K562 (cell line): ENCODE results near the gene NRAP. TPM values are rescaled to one million over a fixed set of nuclear protein-coding genes. Genes with fewer than 3 reads are reported as not detected.

Experiments used
- ATAC-seq: fragments of 200-7000 bp; cut with Tn5 transposase; 3 replicates; pipeline ENCODE4 v1.9.1; 2020; ENCODE audit warnings: moderate library complexity
- Bru-seq: library from RNA; stranded (reverse); fragments of 400-500 nt; gene quantifications from one replicate; lab custom pipeline; 2021; lab: Mats Ljungman, UMichigan
- BruChase-seq, 2 experiments: library from RNA; stranded (reverse); fragments of 400-500 nt; gene quantifications; one replicate each; lab custom pipeline; 2021; lab: Mats Ljungman, UMichigan
- BruUV-seq: library from RNA; stranded (reverse); fragments of 400-500 nt; replicated peaks from 2 replicates; lab custom pipeline; 2021; lab: Mats Ljungman, UMichigan
- CTCF ChIA-PET: fragments of 300-600 bp; formaldehyde crosslinking; extraction: SDS; loops from one replicate; lab custom pipeline; 2021; ENCODE audit warnings: low intra/inter-chr PET ratio; lab: Yijun Ruan, JAX
- POLR2A ChIA-PET: fragments of 300-600, 350-650 bp; sonication (Branson Sonifier 250); formaldehyde crosslinking; extraction: SDS; loops from one replicate; lab custom pipeline; 2021; ENCODE audit warnings: antibody characterized with exemption, inconsistent platforms; lab: Yijun Ruan, JAX
- DNase-seq, 4 experiments: peaks; one replicate each; pipeline versions ENCODE4 v3.0.0 to v3.0.0-alpha.2; 2011 to 2018; ENCODE audit warnings: low spot score in 3 of 4, mixed read lengths in 3 of 4; ENCODE audit errors: extremely low read depth in 1 of 4
- FAIRE-seq: peaks from 2 replicates; lab custom pipeline; 2011; peaks lifted over from hg19 to GRCh38; lab: Jason Lieb, UNC
- H2AFZ ChIP-seq: 2 replicates; pipeline ENCODE4 v1.6.0; 2011; ENCODE audit warnings: low read depth, low read length, control low read depth, inconsistent platforms
- H3K27ac ChIP-seq: fragments of 200-600 bp; 3 replicates; pipeline ENCODE4 v1.8.0; 2011; ENCODE audit warnings: low read depth, mild to moderate bottlenecking, control low read depth, inconsistent platforms, low read length, moderate library complexity, mixed read lengths; ENCODE audit errors: extremely low read depth
- H3K27me3 ChIP-seq, 2 experiments: fragments of 300-600 bp in 1 of 2; 2 replicates in 1 of 2; 3 replicates in 1 of 2; pipeline versions ENCODE4 v1.6.0 to v1.8.0; 2011; ENCODE audit warnings: inconsistent platforms in 2 of 2, low read length in 2 of 2, mild to moderate bottlenecking in 1 of 2, mixed read lengths in 1 of 2, moderate library complexity in 1 of 2; ENCODE audit not compliant: control insufficient read depth in 2 of 2, insufficient read depth in 2 of 2
- H3K36me3 ChIP-seq: fragments of 300-600 bp; 3 replicates; pipeline ENCODE4 v1.8.0; 2011; ENCODE audit warnings: mild to moderate bottlenecking, low read length, inconsistent platforms; ENCODE audit not compliant: control insufficient read depth, insufficient read depth
- H3K4me1 ChIP-seq, 2 experiments: fragments of 200-600 bp in 1 of 2; replicated peaks in 1 of 2; 2 replicates in 1 of 2; 3 replicates in 1 of 2; pipeline versions ENCODE4 v1.5.1 to v1.8.0; 2011; ENCODE audit warnings: inconsistent platforms in 2 of 2, low read length in 2 of 2, mild to moderate bottlenecking in 1 of 2, mixed read lengths in 1 of 2, moderate library complexity in 1 of 2; ENCODE audit not compliant: control insufficient read depth in 2 of 2, insufficient read depth in 2 of 2
- H3K4me2 ChIP-seq: 2 replicates; pipeline ENCODE4 v1.6.1; 2011; ENCODE audit warnings: low read length, control low read depth, inconsistent platforms, mixed read lengths; ENCODE audit not compliant: insufficient read depth
- H3K4me3 ChIP-seq: fragments of 200-600 bp; sonication (generic), shearing (Covaris generic); 2 replicates; pipeline ENCODE4 v1.5.1; 2016; ENCODE audit warnings: control low read depth, inconsistent platforms
- H3K79me2 ChIP-seq: fragments of 200-600 bp; 3 replicates; pipeline ENCODE4 v1.8.0; 2011; ENCODE audit warnings: low read length, inconsistent platforms; ENCODE audit not compliant: control insufficient read depth, insufficient read depth
- H3K9ac ChIP-seq, 2 experiments: 2 replicates each; pipeline versions ENCODE4 v1.6.0 to v1.6.1; 2011; ENCODE audit warnings: low read depth in 2 of 2, low read length in 2 of 2, control low read depth in 1 of 2, inconsistent platforms in 1 of 2, mild to moderate bottlenecking in 1 of 2, mixed read lengths in 1 of 2; ENCODE audit not compliant: insufficient read depth in 1 of 2
- H3K9me1 ChIP-seq: one replicate; pipeline ENCODE4 v1.6.0; 2011; ENCODE audit warnings: inconsistent platforms, mild to moderate bottlenecking, low read length, moderate library complexity; ENCODE audit not compliant: control insufficient read depth, insufficient read depth
- H3K9me3 ChIP-seq: replicated peaks from 2 replicates; pipeline ENCODE4 v1.5.1; 2011; ENCODE audit warnings: low read depth, low read length, inconsistent platforms; ENCODE audit not compliant: control insufficient read depth, insufficient read depth
- H4K20me1 ChIP-seq: replicated peaks from 2 replicates; pipeline ENCODE4 v1.6.1; 2011; ENCODE audit warnings: low read length, inconsistent platforms, mixed read lengths; ENCODE audit not compliant: control insufficient read depth, insufficient read depth
- HDAC6 ChIP-seq: IDR thresholded peaks from 2 replicates; pipeline ENCODE4 v1.6.1; 2012; ENCODE audit warnings: low read depth, mild to moderate bottlenecking, control low read depth, inconsistent platforms, low read length, moderate library complexity
- HEY1 ChIP-seq: fragments of 250-450 bp; sonication (Bioruptor Pico); IDR thresholded peaks from 2 replicates; pipeline ENCODE4 v1.5.0; 2020; ENCODE audit warnings: mild to moderate bottlenecking, moderate library complexity, borderline replicate concordance
- HLTF ChIP-seq: fragments of 450-650 bp; IDR thresholded peaks from 2 replicates; pipeline ENCODE4 v1.6.1; 2016
- NCOA1 ChIP-seq: fragments of 450-650 bp; IDR thresholded peaks from 2 replicates; pipeline ENCODE4 v1.6.1; 2016; ENCODE audit warnings: low read depth
- NR1H2 ChIP-seq: sonication (generic); formaldehyde crosslinking; IDR thresholded peaks from 2 replicates; pipeline ENCODE4 v1.4.0; 2020; ENCODE audit warnings: mild to moderate bottlenecking, missing genetic modification reagents
- NUFIP1 ChIP-seq: fragments of 450-650 bp; IDR thresholded peaks from 2 replicates; pipeline ENCODE4 v1.6.1; 2018; ENCODE audit not compliant: partially characterized antibody
- TAF7 ChIP-seq: fragments of 450-650 bp; IDR thresholded peaks from 2 replicates; pipeline ENCODE4 v1.6.1; 2016; ENCODE audit warnings: missing genetic modification characterization, missing compliant biosample characterization
- U2AF2 ChIP-seq: fragments of 200-400 bp; formaldehyde crosslinking; optimal IDR thresholded peaks from 2 replicates; pipeline ENCODE3; 2017; ENCODE audit warnings: low read depth, mild to moderate bottlenecking, low read length
- WGBS: fragments of 100-300 bp; shearing (Covaris generic); methylation state at CpG from one replicate; pipeline ENCODE4 v1.1.6; 2016; ENCODE audit warnings: low coverage, mixed read lengths; ENCODE audit not compliant: insufficient coverage; ENCODE audit errors: missing lambda C conversion rate; 5-methylcytosine and 5-hydroxymethylcytosine counted together
- in situ Hi-C: fragments of 300-500 bp; cut with MboI; formaldehyde crosslinking; loops from 4 replicates; pipeline ENCODE4 v1.15.0; 2018; ENCODE audit warnings: inconsistent platforms, mixed read lengths
- intact Hi-C: fragments of 100-400 bp; cut with micrococcal nuclease; formaldehyde crosslinking; loops from 2 replicates; pipeline ENCODE4 v1.14.2; 2022
- long read RNA-seq, 3 experiments: library from polyadenylated mRNA in 2 of 3; library from RNA in 1 of 3; unstranded in 2 of 3; stranded (forward) in 1 of 3; transcript quantifications; one replicate each; pipeline ENCODE4 v2.0.0, GENCODE V29; 2019 to 2022
- polyA minus RNA-seq, 3 experiments: library from RNA; depleted of rRNA, polyadenylated mRNA; stranded (reverse); fragments of >200 nt; gene quantifications; 2 replicates each; pipeline ENCODE4 v1.2.3, GENCODE V29; 2011
- polyA plus RNA-seq, 8 experiments: library from polyadenylated mRNA; depleted of rRNA in 4 of 8; stranded (reverse) in 5 of 8; unstranded in 3 of 8; fragments of >200 nt; fragmentation: Nextera tagmentation in 2 of 8; fragmentation: Illumina TruSeq in 1 of 8; extraction: Ambion mirVana in 2 of 8; extraction: Trizol in 1 of 8; gene quantifications; 2 replicates each; pipeline versions ENCODE4 v1.2.1 to v1.2.3, GENCODE V29; 2011 to 2014; ENCODE audit warnings: inconsistent platforms in 1 of 8, missing spikeins in 1 of 8
- total RNA-seq, 7 experiments: library from RNA; depleted of rRNA in 6 of 7; stranded (reverse); fragments of >200 nt in 6 of 7; fragmentation: Illumina TruSeq in 2 of 7; extraction: Trizol in 2 of 7; gene quantifications; 2 replicates each; pipeline versions ENCODE4 v1.2.1 to v1.2.3, GENCODE V29; 2011 to 2021; ENCODE audit warnings: low replicate concordance in 1 of 7
- TF ChIP-seq, protein P1 (sequence below): IDR thresholded peaks from 3 replicates; pipeline ENCODE4 v1.6.1; 2011; ENCODE audit warnings: borderline replicate concordance, mild to moderate bottlenecking, moderate library complexity; ENCODE audit not compliant: insufficient read length; ENCODE audit errors: extremely low read depth
- TF ChIP-seq, protein P2 (sequence below): sonication (generic); formaldehyde crosslinking; IDR thresholded peaks from 2 replicates; pipeline ENCODE4 v1.8.0; 2022; ENCODE audit warnings: missing genetic modification reagents, mild to moderate bottlenecking, borderline replicate concordance

Gene NRAP
- not detected in 2 replicates for total RNA-seq (2011; cell fraction: chromatin; rRNA removed; ENCODE audit: low replicate concordance)
- total RNA-seq (2011; cell fraction: nucleolus; rRNA removed): not detected in 2 replicates
- total RNA-seq (2011; cell fraction: nucleoplasm; rRNA removed): not detected in 2 replicates
- total RNA-seq (2014; rRNA removed) (not detected in 2 replicates), total RNA-seq (2014; rRNA removed; fragmentation: Illumina TruSeq; extraction: Trizol) (not detected in 2 replicates), total RNA-seq (2015; rRNA removed; fragmentation: Illumina TruSeq; extraction: Trizol) (not detected in 2 replicates), total RNA-seq (2021) (not detected in 2 replicates), polyA plus RNA-seq (2011; rRNA removed) (not detected in 2 replicates), polyA plus RNA-seq (2014; fragmentation: Illumina TruSeq; extraction: Trizol) (not detected in 2 replicates), polyA plus RNA-seq (2014; fragmentation: Nextera tagmentation; extraction: Ambion mirVana) (not detected), polyA plus RNA-seq (2014; rRNA removed) (not detected in 2 replicates), polyA minus RNA-seq (2011; rRNA and poly(A)+ RNA removed) (not detected in 2 replicates), Bru-seq, nascent RNA (not detected), BruChase-seq, experiment 1, labeled RNA remaining after a 2-hour chase (not detected), BruChase-seq, experiment 2, labeled RNA remaining after a 6-hour chase (not detected)
- polyA plus RNA-seq (2011; cell fraction: cytosol; rRNA removed): not detected in 2 replicates
- not detected in 2 replicates for polyA plus RNA-seq (2011; cell fraction: nucleus; rRNA removed)
- polyA plus RNA-seq (2012): 0.01 TPM in 1 of 2 replicates, not detected in the other
- polyA minus RNA-seq (2011; cell fraction: cytosol; rRNA and poly(A)+ RNA removed): not detected in 2 replicates
- polyA minus RNA-seq (2011; cell fraction: nucleus; rRNA and poly(A)+ RNA removed): not detected in 2 replicates
- long read RNA-seq, experiment 1: 0 reads
- long read RNA-seq, experiment 2: 0 reads
- long read RNA-seq, experiment 3: 0 reads

DNA sequence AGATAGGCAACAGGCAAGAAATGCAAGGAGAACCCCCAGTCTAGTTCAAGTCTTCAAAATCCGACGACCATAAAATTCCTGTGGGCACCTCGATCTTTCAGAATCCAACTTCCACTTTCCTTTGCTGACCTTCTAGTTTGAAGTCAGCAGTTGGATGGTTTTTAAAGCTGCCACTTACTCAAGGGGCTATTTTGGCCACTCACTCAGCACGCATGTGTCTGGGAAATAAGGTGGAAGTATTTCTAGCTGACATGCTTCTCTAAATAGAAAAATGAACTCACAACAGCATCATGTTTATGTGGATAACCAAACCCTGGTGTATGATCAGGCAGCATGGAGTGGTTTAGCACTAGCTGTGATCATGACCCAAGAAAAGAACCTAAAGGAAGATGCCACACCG, at the start of gene NRAP:
TSS of gene NRAP (minus strand) at position 134 of the 400 bp plus-strand sequence. CDS start 159 bp downstream, outside the sequence.
- no peaks in the 10 kb centered on the region for H3K4me1 ChIP-seq
- no peak within 1 kb of the TSS for H3K4me2 ChIP-seq
- H3K27me3 ChIP-seq: no peaks in the 10 kb centered on the region
- ChIA-PET CTCF (no interaction called here), POLR2A (no interaction called here)
- no TSS peak for BruUV-seq
- ATAC-seq (no peak), FAIRE-seq (no peak), DNase-seq (no peak)
- no peaks in the 10 kb centered on the region for H3K9me1 ChIP-seq
- no peak within 1 kb of the TSS for H2AFZ ChIP-seq
- no peaks in the 10 kb centered on the region for H3K9me3 ChIP-seq
- H3K36me3 ChIP-seq: no peaks in the 10 kb centered on the region
- H3K4me3 ChIP-seq: no peak within 1 kb of the TSS
- 8% methylated on average over 5 of the region's 5 CpGs for WGBS
- intact Hi-C loops (no loop called here), in situ Hi-C loops (no loop called here)
- no peaks in the 10 kb centered on the region for H3K79me2 ChIP-seq
- H3K27ac ChIP-seq: no peak within 1 kb of the TSS
- TF ChIP-seq U2AF2 (no peak), NUFIP1 (no peak), HLTF (no peak), NCOA1 (no peak), TAF7 (tag) (no peak), NR1H2 (CRISPR knock-in tag) (no peak), HEY1 (CRISPR knock-in tag) (no peak), HDAC6 (no peak)
- TF ChIP-seq, protein P1, sequence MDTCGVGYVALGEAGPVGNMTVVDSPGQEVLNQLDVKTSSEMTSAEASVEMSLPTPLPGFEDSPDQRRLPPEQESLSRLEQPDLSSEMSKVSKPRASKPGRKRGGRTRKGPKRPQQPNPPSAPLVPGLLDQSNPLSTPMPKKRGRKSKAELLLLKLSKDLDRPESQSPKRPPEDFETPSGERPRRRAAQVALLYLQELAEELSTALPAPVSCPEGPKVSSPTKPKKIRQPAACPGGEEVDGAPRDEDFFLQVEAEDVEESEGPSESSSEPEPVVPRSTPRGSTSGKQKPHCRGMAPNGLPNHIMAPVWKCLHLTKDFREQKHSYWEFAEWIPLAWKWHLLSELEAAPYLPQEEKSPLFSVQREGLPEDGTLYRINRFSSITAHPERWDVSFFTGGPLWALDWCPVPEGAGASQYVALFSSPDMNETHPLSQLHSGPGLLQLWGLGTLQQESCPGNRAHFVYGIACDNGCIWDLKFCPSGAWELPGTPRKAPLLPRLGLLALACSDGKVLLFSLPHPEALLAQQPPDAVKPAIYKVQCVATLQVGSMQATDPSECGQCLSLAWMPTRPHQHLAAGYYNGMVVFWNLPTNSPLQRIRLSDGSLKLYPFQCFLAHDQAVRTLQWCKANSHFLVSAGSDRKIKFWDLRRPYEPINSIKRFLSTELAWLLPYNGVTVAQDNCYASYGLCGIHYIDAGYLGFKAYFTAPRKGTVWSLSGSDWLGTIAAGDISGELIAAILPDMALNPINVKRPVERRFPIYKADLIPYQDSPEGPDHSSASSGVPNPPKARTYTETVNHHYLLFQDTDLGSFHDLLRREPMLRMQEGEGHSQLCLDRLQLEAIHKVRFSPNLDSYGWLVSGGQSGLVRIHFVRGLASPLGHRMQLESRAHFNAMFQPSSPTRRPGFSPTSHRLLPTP: no peak
- TF ChIP-seq, protein P2, sequence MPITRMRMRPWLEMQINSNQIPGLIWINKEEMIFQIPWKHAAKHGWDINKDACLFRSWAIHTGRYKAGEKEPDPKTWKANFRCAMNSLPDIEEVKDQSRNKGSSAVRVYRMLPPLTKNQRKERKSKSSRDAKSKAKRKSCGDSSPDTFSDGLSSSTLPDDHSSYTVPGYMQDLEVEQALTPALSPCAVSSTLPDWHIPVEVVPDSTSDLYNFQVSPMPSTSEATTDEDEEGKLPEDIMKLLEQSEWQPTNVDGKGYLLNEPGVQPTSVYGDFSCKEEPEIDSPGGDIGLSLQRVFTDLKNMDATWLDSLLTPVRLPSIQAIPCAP (CRISPR knock-in tag): no peak
- no peak within 1 kb of the TSS for H3K9ac ChIP-seq
- H4K20me1 ChIP-seq: no peaks in the 10 kb centered on the region
